ENCODE data around the gene CDY1B.
"Not testable (repeated sequence)": the region's sequence is repeated elsewhere in the genome, so short reads cannot be mapped to it uniquely, and the experiment has no call there.

CDY1B gene, protein sequence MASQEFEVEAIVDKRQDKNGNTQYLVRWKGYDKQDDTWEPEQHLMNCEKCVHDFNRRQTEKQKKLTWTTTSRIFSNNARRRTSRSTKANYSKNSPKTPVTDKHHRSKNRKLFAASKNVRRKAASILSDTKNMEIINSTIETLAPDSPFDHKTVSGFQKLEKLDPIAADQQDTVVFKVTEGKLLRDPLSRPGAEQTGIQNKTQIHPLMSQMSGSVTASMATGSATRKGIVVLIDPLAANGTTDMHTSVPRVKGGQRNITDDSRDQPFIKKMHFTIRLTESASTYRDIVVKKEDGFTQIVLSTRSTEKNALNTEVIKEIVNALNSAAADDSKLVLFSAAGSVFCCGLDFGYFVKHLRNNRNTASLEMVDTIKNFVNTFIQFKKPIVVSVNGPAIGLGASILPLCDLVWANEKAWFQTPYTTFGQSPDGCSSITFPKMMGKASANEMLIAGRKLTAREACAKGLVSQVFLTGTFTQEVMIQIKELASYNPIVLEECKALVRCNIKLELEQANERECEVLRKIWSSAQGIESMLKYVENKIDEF

DNA sequence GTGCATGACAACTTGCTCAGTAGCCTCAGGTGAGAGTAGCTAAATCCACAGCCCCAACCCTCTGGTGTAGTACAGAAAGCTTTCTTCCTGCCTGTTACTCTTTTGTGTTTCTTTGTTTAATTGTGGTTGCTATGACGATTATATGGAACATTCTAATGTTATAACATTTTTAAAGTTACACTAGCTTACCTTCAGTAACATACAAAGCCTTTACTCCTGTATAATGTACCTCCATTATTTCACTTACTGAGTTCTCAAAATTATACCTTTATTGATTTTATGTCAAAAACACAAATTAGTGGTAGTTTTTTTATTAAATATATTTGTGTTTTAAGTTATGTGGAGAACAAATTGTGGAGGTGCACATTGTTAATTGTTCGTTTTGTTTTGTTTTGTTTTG lies at the start of gene CDY1B:
Gene CDY1B (minus strand): TSS at position 101 of the 400 bp plus-strand sequence. CDS start 331 bp downstream, outside the sequence.
- not testable (repeated sequence) for DNase-seq

DNA sequence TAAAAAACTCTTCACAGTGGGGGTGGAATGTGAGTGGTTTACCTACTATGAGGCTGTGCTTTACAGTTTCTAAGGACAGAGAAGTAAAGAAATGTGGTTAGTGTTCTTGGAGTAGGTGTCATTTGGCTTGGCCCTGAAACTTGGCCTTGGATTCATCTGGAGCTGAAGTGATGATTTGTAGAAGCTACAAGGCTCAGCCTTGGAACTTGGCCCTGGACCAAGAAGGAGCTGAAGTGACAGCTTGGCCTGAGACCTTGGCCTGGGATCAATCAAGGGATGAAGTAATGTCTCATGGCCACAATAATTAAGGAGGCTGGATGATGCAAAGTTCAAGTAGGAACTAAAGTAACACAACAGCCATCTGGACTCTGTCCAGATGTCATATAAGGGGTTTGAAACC lies 1.7 kb upstream of the CDY1B start:
- DNase-seq: not testable (repeated sequence)

DNA sequence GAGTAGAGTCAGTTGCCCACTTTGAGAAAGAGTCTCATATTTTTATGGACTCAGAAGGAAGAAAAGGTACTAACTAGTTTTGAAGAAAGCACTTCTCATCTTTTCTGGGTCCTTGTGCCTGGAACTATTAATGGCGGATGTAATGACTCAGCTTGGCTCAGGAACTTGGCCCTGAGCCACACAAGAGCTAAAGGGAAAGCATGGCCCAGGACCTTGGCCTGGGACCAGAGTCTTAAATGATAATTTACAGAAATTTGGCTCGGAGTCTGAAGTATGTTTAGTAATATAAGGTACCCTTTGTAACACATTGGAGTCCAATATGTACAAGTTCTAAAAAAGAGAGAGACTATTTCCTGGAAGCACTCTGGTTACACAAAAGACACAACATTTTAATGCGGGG lies 4.6 kb downstream of the CDY1B start:
- not testable (repeated sequence) for DNase-seq

DNA sequence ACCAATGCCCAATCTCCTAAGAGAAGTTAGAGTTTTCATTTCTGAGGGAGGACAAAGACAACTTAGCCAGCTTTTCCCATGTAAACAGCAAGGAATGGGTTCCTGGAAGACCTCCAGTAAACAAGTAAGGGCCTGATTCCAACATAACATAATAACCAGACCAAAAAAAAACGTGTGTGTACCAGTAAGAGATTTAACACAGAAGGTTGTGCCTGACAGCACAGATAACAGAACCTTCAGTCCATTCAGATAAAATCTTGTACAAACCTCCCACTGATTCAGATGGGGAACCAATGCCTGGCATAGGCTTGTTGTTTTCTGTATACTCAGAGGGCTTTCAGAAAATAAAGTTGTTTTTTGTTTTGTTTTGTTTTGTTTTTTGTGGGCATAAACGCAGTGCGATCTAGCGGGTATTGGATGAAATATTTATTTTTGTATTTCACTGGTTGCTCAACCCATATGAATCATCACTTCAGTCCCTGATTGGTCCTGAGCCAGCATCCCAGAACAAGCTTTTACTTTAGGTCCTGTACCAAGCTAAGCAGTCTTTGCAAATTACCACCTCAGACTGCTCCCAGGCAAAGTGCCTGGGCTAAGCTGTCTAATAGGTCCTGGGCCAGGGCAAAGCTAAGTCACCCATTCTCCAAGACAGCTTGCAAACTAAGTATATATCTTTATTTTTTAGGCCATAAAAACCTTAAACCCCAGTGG lies 8.7 kb downstream of the CDY1B start:
- not testable (repeated sequence) for DNase-seq

DNA sequence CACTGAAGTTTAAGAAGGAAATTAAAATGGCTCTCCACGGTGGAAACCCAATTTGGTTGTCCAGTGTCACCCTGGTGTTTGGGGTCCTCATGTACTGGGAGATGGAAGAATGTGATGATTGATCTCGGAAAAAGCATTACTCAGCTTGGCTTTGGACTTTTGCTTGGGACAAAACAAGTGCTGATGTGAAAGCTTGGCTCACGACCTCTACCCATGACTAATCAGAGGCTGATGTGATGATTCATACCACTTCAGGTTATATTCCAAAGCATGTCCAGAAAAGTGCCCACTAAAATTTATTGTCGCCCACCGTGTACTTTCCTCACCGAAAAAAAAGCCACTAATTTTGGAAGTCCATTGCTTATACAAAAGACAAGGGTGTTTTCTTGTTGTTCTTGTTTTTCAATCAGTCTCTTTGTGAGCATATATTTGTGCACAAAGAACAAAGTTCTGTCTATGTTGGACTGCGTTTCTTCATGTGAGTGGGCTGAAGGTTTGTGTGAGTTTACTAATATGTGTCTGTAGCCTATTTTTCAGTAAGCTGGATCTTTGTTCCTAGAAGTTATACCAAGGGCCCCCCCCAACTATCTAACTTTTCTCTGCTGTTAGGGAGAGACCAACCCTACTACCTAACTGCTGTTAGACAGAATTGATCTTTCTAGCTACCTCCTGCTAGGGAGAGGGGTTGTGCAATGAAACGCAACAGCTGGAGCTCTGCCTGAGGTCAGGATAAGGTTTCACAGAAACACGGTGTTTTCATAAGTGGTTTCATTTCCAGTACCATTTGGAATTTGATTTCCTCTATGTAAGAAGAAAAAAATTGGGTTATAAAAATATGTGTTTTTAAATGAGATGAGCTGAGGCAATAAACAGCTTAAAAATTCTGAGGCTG lies 21.4 kb downstream of the CDY1B start:
- DNase-seq: not testable (repeated sequence)
